ENCODE measurements around the gene ODAD3.
"Not testable (repeated sequence)": the region's sequence is repeated elsewhere in the genome, so short reads cannot be mapped to it uniquely, and the experiment has no call there.

The ODAD3 gene

GRCh38 chr19:11479090-11479897 is 44.4 kb upstream of the ODAD3 start:
- DNase-seq (no peak), ATAC-seq (ENCODE audit: insufficient read depth, low read depth) (no peak)
- Histone ChIP-seq H3K27me3 (ENCODE audit: insufficient read depth, low read length, poor library complexity) (no peaks in the 10 kb centered on the region), H4K20me1 (ENCODE audit: insufficient read depth, low read length) (no peaks in the 10 kb centered on the region; the same call in 1 of the 2 replicates), H3K27ac (ENCODE audit: low read length) (no peak overlapping the region), H3K4me3 (ENCODE audit: low read depth in 1 of 2, low read length in 2 of 2) (no peak overlapping the region), H3K9ac (ENCODE audit: low read depth, low read length) (no peak overlapping the region), H2AFZ (ENCODE audit: low read depth, low read length) (no peak overlapping the region), H3K4me2 (ENCODE audit: insufficient read depth, low read length) (no peak overlapping the region), H3K9me3 (ENCODE audit: insufficient read depth, low read length, severe bottlenecking) (no peaks in the 10 kb centered on the region), H3K4me1 (ENCODE audit: insufficient read depth, low read length) (no peaks in the 10 kb centered on the region), H3K79me2 (ENCODE audit: insufficient read depth, low read length) (no peaks in the 10 kb centered on the region), H3K36me3 (ENCODE audit: insufficient read depth, low read length) (peaks cover 7% of the 10 kb centered on the region)
- TF ChIP-seq, protein P1, sequence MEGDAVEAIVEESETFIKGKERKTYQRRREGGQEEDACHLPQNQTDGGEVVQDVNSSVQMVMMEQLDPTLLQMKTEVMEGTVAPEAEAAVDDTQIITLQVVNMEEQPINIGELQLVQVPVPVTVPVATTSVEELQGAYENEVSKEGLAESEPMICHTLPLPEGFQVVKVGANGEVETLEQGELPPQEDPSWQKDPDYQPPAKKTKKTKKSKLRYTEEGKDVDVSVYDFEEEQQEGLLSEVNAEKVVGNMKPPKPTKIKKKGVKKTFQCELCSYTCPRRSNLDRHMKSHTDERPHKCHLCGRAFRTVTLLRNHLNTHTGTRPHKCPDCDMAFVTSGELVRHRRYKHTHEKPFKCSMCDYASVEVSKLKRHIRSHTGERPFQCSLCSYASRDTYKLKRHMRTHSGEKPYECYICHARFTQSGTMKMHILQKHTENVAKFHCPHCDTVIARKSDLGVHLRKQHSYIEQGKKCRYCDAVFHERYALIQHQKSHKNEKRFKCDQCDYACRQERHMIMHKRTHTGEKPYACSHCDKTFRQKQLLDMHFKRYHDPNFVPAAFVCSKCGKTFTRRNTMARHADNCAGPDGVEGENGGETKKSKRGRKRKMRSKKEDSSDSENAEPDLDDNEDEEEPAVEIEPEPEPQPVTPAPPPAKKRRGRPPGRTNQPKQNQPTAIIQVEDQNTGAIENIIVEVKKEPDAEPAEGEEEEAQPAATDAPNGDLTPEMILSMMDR (IDR thresholded peaks at IDR 0.05; ENCODE audit: borderline replicate concordance, extremely low read depth, low read length, poor library complexity, severe bottlenecking), result no peak
- TF ChIP-seq EZH2 (IDR thresholded peaks at IDR 0.05; ENCODE audit: borderline replicate concordance, low read depth, low read length, severe bottlenecking), result no peak

DNA sequence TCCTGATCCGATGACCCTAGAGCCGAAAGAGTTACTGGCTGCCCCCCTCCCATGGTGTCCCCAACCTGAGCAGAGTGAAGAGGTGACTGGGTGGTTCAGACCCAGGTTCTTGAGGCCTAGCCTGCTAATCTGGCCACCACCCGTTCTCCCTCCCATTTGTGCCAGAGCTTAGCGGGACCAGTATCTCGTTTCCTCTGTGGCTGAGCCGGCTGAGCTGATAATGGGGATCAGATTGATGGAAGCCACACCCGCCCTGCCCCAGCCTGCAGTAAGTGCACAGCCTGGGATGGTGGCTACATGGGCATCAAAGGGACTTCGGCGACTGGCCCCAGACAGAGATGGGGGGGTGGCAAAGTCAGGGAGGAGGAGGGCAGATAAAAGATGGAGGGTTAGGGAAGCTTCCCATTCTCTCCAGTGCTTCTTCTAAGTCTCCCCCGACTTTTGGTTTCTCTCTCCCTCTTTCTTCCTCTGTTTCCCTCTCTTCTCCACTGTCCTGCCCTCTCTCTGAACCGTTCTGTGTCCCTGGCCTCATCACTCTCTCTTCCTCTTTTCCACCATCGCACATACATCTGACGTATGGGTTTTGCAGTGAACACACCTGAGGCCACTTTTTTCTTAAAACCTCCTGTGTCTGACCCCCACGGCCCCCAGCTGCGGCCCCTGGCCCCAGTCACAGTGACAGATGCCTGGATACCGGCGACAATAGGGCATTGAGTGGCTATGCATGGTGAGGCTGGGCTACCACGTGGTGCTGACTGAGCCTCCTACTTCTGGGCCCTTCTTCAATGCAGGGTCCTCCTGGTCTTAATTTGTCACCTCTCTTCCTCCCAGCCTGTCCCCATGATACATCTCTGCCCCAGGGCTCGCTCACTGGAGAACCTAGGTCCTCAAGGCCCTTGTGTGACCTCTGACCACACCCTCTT is 43.5 kb upstream of the ODAD3 start:
- Histone ChIP-seq H3K4me2 (ENCODE audit: insufficient read depth, low read length) (no peak overlapping the region), H3K4me3 (ENCODE audit: low read depth in 1 of 2, low read length in 2 of 2) (no peak overlapping the region), H3K9me3 (ENCODE audit: insufficient read depth, low read length, severe bottlenecking) (no peaks in the 10 kb centered on the region), H3K27ac (ENCODE audit: low read length) (no peak overlapping the region), H3K9ac (ENCODE audit: low read depth, low read length) (no peak overlapping the region), H3K79me2 (ENCODE audit: insufficient read depth, low read length) (no peaks in the 10 kb centered on the region), H3K4me1 (ENCODE audit: insufficient read depth, low read length) (no peaks in the 10 kb centered on the region), H2AFZ (ENCODE audit: low read depth, low read length) (no peak overlapping the region), H3K36me3 (ENCODE audit: insufficient read depth, low read length) (peaks cover 2% of the 10 kb centered on the region; the same call in 1 of the 2 replicates), H3K27me3 (ENCODE audit: insufficient read depth, low read length, poor library complexity) (no peaks in the 10 kb centered on the region), H4K20me1 (ENCODE audit: insufficient read depth, low read length) (no peaks in the 10 kb centered on the region; the same call in 1 of the 2 replicates)
- DNase-seq, result no peak
- TF ChIP-seq, protein P1 (IDR thresholded peaks at IDR 0.05; ENCODE audit: borderline replicate concordance, extremely low read depth, low read length, poor library complexity, severe bottlenecking), result no peak
- TF ChIP-seq EZH2 (IDR thresholded peaks at IDR 0.05; ENCODE audit: borderline replicate concordance, low read depth, low read length, severe bottlenecking), result no peak
- ATAC-seq (ENCODE audit: insufficient read depth, low read depth), result no peak

GRCh38 chr19:11475861-11476260 is 40.9 kb upstream of the ODAD3 start:
- no peak overlapping the region for H3K27ac ChIP-seq (ENCODE audit: low read length)
- H4K20me1 ChIP-seq (ENCODE audit: insufficient read depth, low read length), result no peaks in the 10 kb centered on the region
- no peaks in the 10 kb centered on the region for H3K36me3 ChIP-seq (ENCODE audit: insufficient read depth, low read length)
- H3K9me3 ChIP-seq (ENCODE audit: insufficient read depth, low read length, severe bottlenecking), result no peaks in the 10 kb centered on the region
- H2AFZ ChIP-seq (ENCODE audit: low read depth, low read length), result no peak overlapping the region
- TF ChIP-seq, protein P1 (IDR thresholded peaks at IDR 0.05; ENCODE audit: borderline replicate concordance, extremely low read depth, low read length, poor library complexity, severe bottlenecking), result no peak
- no peak for TF ChIP-seq EZH2 (IDR thresholded peaks at IDR 0.05; ENCODE audit: borderline replicate concordance, low read depth, low read length, severe bottlenecking)
- no peaks in the 10 kb centered on the region for H3K79me2 ChIP-seq (ENCODE audit: insufficient read depth, low read length)
- no peaks in the 10 kb centered on the region for H3K27me3 ChIP-seq (ENCODE audit: insufficient read depth, low read length, poor library complexity)
- H3K4me1 ChIP-seq (ENCODE audit: insufficient read depth, low read length), result no peaks in the 10 kb centered on the region
- no peak overlapping the region for H3K9ac ChIP-seq (ENCODE audit: low read depth, low read length)
- H3K4me3 ChIP-seq (ENCODE audit: low read depth in 1 of 2, low read length in 2 of 2), result no peak overlapping the region
- H3K4me2 ChIP-seq (ENCODE audit: insufficient read depth, low read length), result no peak overlapping the region
- no peak for ATAC-seq (ENCODE audit: insufficient read depth, low read depth)
- DNase-seq, result no peak

- not testable (repeated sequence) for H3K27ac ChIP-seq (ENCODE audit: low read length); H4K20me1 ChIP-seq (ENCODE audit: insufficient read depth, low read length); H3K9ac ChIP-seq (ENCODE audit: low read depth, low read length); H3K9me3 ChIP-seq (ENCODE audit: insufficient read depth, low read length, severe bottlenecking); H3K79me2 ChIP-seq (ENCODE audit: insufficient read depth, low read length); H3K4me3 ChIP-seq (ENCODE audit: low read depth in 1 of 2, low read length in 2 of 2); ATAC-seq (ENCODE audit: insufficient read depth, low read depth); H3K27me3 ChIP-seq (ENCODE audit: insufficient read depth, low read length, poor library complexity); DNase-seq; H3K36me3 ChIP-seq (ENCODE audit: insufficient read depth, low read length); H2AFZ ChIP-seq (ENCODE audit: low read depth, low read length); H3K4me2 ChIP-seq (ENCODE audit: insufficient read depth, low read length); H3K4me1 ChIP-seq (ENCODE audit: insufficient read depth, low read length)
These were observed 40.4 kb upstream of the ODAD3 start for GRCh38 chr19:11475343-11475742.

Measured in DND-41 (cell line).